ENCODE results near the gene LUC7L. TPM values are rescaled to one million over a fixed set of nuclear protein-coding genes. Genes with fewer than 3 reads are reported as not detected.

Gene LUC7L
- polyA plus RNA-seq, 2 of the 4 experiments (the other 2 are of a cell fraction) = 51.6 to 67.6 TPM

DNA sequence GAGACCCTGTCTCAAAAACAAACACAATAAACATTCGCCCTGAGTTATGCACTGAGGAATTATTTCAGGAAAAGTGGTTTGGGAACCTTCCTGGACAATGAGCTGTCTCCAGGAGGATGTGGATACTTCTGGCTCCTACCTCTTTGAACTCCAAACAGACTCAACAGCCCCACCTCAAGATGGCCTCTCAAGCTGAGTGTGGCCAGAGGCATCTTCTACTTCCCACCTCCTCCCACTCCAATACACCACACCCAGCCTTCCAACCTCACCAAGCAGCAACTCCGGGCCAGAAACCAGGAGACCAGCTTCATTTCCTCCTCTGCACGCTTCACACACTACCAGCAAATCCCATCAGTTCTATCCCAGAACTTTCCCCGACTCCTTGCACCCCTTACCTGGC lies 37.4 kb downstream of the LUC7L start:
- no peak overlapping the region for H3K4me2 ChIP-seq
- POLR2A ChIA-PET = interaction anchor here (0.6 to 0.7 kb wide), 2 partner anchors 10 to 82 kb away, joined by 3 read pairs; no protein-coding TSS in a partner anchor
- no peak for FAIRE-seq
- H3K4me1 ChIP-seq = no peaks in the 10 kb centered on the region
- H3K4me3 ChIP-seq = no peak overlapping the region
- WGBS (ENCODE audit: missing lambda C conversion rate) = 94% methylated on average over 4 of the region's 4 CpGs
- no peak for ATAC-seq
- H3K9me3 ChIP-seq = no peaks in the 10 kb centered on the region
- H3K27ac ChIP-seq = no peak overlapping the region
- TF ChIP-seq, protein P1, sequence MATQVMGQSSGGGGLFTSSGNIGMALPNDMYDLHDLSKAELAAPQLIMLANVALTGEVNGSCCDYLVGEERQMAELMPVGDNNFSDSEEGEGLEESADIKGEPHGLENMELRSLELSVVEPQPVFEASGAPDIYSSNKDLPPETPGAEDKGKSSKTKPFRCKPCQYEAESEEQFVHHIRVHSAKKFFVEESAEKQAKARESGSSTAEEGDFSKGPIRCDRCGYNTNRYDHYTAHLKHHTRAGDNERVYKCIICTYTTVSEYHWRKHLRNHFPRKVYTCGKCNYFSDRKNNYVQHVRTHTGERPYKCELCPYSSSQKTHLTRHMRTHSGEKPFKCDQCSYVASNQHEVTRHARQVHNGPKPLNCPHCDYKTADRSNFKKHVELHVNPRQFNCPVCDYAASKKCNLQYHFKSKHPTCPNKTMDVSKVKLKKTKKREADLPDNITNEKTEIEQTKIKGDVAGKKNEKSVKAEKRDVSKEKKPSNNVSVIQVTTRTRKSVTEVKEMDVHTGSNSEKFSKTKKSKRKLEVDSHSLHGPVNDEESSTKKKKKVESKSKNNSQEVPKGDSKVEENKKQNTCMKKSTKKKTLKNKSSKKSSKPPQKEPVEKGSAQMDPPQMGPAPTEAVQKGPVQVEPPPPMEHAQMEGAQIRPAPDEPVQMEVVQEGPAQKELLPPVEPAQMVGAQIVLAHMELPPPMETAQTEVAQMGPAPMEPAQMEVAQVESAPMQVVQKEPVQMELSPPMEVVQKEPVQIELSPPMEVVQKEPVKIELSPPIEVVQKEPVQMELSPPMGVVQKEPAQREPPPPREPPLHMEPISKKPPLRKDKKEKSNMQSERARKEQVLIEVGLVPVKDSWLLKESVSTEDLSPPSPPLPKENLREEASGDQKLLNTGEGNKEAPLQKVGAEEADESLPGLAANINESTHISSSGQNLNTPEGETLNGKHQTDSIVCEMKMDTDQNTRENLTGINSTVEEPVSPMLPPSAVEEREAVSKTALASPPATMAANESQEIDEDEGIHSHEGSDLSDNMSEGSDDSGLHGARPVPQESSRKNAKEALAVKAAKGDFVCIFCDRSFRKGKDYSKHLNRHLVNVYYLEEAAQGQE (IDR thresholded peaks at IDR 0.05) = no peak
- TF ChIP-seq HDAC2 (IDR thresholded peaks at IDR 0.05) = no peak
- TF ChIP-seq, protein P2, sequence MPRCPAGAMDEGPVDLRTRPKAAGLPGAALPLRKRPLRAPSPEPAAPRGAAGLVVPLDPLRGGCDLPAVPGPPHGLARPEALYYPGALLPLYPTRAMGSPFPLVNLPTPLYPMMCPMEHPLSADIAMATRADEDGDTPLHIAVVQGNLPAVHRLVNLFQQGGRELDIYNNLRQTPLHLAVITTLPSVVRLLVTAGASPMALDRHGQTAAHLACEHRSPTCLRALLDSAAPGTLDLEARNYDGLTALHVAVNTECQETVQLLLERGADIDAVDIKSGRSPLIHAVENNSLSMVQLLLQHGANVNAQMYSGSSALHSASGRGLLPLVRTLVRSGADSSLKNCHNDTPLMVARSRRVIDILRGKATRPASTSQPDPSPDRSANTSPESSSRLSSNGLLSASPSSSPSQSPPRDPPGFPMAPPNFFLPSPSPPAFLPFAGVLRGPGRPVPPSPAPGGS (IDR thresholded peaks at IDR 0.05) = no peak
- DNase-seq (ENCODE audit: low read depth in 1 of 2, low spot score in 1 of 2) = no peak
- CTCF ChIA-PET = interaction anchor here (0.8 to 5.9 kb wide), 4 partner anchors 9 to 170 kb away, joined by 3 to 54 read pairs (median 9); partner anchors contain the start of gene HBQ1

DNA sequence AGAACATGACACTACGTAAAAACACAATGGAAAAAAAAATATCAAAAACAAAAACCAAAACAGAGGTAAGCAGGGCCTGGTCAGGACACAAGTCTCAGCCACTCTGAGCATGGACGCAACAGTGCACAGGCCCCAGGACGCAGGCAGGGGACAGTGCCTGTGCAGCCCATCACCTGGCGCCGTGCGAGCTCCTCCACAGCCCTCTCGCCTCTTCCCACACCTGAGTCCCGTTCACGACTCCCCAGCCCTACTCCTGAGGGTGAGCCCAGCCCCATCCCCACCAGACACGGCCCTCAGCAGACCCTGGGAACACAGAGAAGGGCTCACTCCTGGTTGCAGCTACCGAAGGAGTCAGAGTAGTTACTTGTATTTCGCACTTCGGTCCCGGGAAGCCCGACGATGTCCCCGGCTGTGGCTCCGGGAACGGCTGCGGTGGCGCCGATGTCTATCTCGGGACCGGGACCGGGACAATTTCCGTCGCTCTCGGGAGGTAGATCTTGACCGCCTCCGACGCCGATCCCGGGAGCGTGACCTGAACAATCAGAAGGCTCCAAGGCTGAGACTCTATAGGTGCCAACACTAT lies 39.6 kb downstream of the LUC7L start:
- H3K9me3 ChIP-seq = no peaks in the 10 kb centered on the region
- POLR2A ChIA-PET = no interaction called here
- H3K4me2 ChIP-seq = no peak overlapping the region
- WGBS (ENCODE audit: missing lambda C conversion rate) = 95% methylated on average over 34 of the region's 34 CpGs
- no peak for FAIRE-seq
- TF ChIP-seq HEYL (CRISPR knock-in tag; IDR thresholded peaks at IDR 0.05) (no peak), FOXS1 (CRISPR knock-in tag; IDR thresholded peaks at IDR 0.05) (no peak), CHD2 (IDR thresholded peaks at IDR 0.05; ENCODE audit: low read length, partially characterized antibody) (no peak), RCOR1 (IDR thresholded peaks at IDR 0.05; ENCODE audit: low read depth, low read length) (no peak), MAFK (IDR thresholded peaks at IDR 0.05; ENCODE audit: partially characterized antibody) (no peak), TP53 (CRISPR knock-in tag; IDR thresholded peaks at IDR 0.05) (no peak), CBX2 (IDR thresholded peaks at IDR 0.05; ENCODE audit: borderline replicate concordance, low read depth) (no peak), POLR2A (IDR thresholded peaks at IDR 0.05; ENCODE audit: low read length) (no peak), CHD4 (IDR thresholded peaks at IDR 0.05; ENCODE audit: borderline replicate concordance) (no peak), EHMT2 (IDR thresholded peaks at IDR 0.05; ENCODE audit: low read depth) (no peak), HOXA7 (CRISPR knock-in tag; IDR thresholded peaks at IDR 0.05) (no peak), RFX5 (IDR thresholded peaks at IDR 0.05) (no peak)
- TF ChIP-seq, protein P3, sequence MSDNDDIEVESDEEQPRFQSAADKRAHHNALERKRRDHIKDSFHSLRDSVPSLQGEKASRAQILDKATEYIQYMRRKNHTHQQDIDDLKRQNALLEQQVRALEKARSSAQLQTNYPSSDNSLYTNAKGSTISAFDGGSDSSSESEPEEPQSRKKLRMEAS (IDR thresholded peaks at IDR 0.05) = no peak
- TF ChIP-seq, protein P4, sequence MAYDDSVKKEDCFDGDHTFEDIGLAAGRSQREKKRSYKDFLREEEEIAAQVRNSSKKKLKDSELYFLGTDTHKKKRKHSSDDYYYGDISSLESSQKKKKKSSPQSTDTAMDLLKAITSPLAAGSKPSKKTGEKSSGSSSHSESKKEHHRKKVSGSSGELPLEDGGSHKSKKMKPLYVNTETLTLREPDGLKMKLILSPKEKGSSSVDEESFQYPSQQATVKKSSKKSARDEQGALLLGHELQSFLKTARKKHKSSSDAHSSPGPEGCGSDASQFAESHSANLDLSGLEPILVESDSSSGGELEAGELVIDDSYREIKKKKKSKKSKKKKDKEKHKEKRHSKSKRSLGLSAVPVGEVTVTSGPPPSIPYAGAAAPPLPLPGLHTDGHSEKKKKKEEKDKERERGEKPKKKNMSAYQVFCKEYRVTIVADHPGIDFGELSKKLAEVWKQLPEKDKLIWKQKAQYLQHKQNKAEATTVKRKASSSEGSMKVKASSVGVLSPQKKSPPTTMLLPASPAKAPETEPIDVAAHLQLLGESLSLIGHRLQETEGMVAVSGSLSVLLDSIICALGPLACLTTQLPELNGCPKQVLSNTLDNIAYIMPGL (CRISPR knock-in tag; IDR thresholded peaks at IDR 0.05; ENCODE audit: borderline replicate concordance) = no peak
- TF ChIP-seq, protein P2 (IDR thresholded peaks at IDR 0.05) = no peak
- TF ChIP-seq, protein P5, sequence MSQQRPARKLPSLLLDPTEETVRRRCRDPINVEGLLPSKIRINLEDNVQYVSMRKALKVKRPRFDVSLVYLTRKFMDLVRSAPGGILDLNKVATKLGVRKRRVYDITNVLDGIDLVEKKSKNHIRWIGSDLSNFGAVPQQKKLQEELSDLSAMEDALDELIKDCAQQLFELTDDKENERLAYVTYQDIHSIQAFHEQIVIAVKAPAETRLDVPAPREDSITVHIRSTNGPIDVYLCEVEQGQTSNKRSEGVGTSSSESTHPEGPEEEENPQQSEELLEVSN (IDR thresholded peaks at IDR 0.05; ENCODE audit: borderline replicate concordance, low read depth) = no peak
- no peak overlapping the region for H3K4me3 ChIP-seq
- H3K4me1 ChIP-seq = no peaks in the 10 kb centered on the region
- no peak for DNase-seq (ENCODE audit: low read depth in 1 of 2, low spot score in 1 of 2)
- ATAC-seq = peak in 1 of 2 experiments; percentile 25; a peak in 3 of 6 replicates
- CTCF ChIA-PET = interaction anchor here (0.7 to 5.9 kb wide), 6 partner anchors 8 to 172 kb away, joined by 3 to 54 read pairs (median 8); partner anchors contain the start of gene HBQ1
- no peak overlapping the region for H3K27ac ChIP-seq
